CD4-positive, alpha-beta T cell (primary cell): ENCODE measurements around the gene PEX3. TPM values are rescaled to one million over a fixed set of nuclear protein-coding genes. Genes with fewer than 3 reads are reported as not detected.

Experiments
- ATAC-seq: fragments of 200-7000 bp; cut with Tn5 transposase; one replicate; pipeline ENCODE4 v1.10.0; 2022; ENCODE audit warnings: mild to moderate bottlenecking; ENCODE audit not compliant: poor library complexity
- CTCF ChIA-PET: fragments of 350-600 bp; sonication (Branson Sonifier 250); formaldehyde crosslinking; loops from one replicate; lab custom pipeline; 2021; ENCODE audit warnings: antibody characterized with exemption, inconsistent platforms; lab: Charles Lee
- POLR2A ChIA-PET: fragments of 350-600 bp; sonication (Branson Sonifier 250); formaldehyde crosslinking; loops from one replicate; lab custom pipeline; 2021; ENCODE audit warnings: antibody characterized with exemption, inconsistent platforms; lab: Charles Lee
- DNase-seq, 14 experiments: peaks; one replicate each; pipeline ENCODE4 v3.0.0-alpha.2; 2013 to 2020; ENCODE audit warnings: mixed read lengths in 2 of 14
- H3K27ac ChIP-seq, 2 donors: one replicate each; pipeline versions ENCODE4 v1.5.1 to v1.7.0; 2013; ENCODE audit warnings: low read length in 2 of 2, low read depth in 1 of 2, mild to moderate bottlenecking in 1 of 2
- H3K27me3 ChIP-seq, 2 experiments: 1 replicate in 1 of 2; 2 replicates in 1 of 2; pipeline versions ENCODE4 v1.6.1 to v1.7.0; 2013; ENCODE audit warnings: low read length in 2 of 2, control low read depth in 1 of 2, mild to moderate bottlenecking in 1 of 2, moderate library complexity in 1 of 2; ENCODE audit not compliant: insufficient read depth in 2 of 2, control insufficient read depth in 1 of 2
- H3K36me3 ChIP-seq: one replicate; pipeline ENCODE4 v1.6.1; 2013; ENCODE audit warnings: low read length, control low read depth; ENCODE audit not compliant: insufficient read depth
- H3K4me1 ChIP-seq: one replicate; pipeline ENCODE4 v1.6.1; 2013; ENCODE audit warnings: low read length, control low read depth; ENCODE audit not compliant: insufficient read depth
- H3K4me3 ChIP-seq: one replicate; pipeline ENCODE4 v1.5.1; 2013; ENCODE audit warnings: mild to moderate bottlenecking, low read length, moderate library complexity
- H3K9me3 ChIP-seq, 2 experiments: 1 replicate in 1 of 2; 2 replicates in 1 of 2; pipeline versions ENCODE4 v1.6.1 to v1.7.0; 2013; ENCODE audit warnings: low read length in 2 of 2, mild to moderate bottlenecking in 2 of 2, control low read depth in 1 of 2, moderate library complexity in 1 of 2; ENCODE audit not compliant: control insufficient read depth in 1 of 2, insufficient read depth in 1 of 2
- H3K27ac Mint-ChIP-seq: one replicate; pipeline ENCODE4 v1.8.0; 2020; ENCODE audit warnings: mixed read lengths
- H3K27me3 Mint-ChIP-seq: one replicate; pipeline ENCODE4 v1.8.0; 2021; ENCODE audit warnings: mixed read lengths
- H3K36me3 Mint-ChIP-seq: one replicate; pipeline ENCODE4 v1.8.0; 2021; ENCODE audit warnings: low read depth, mixed read lengths
- H3K4me1 Mint-ChIP-seq: one replicate; pipeline ENCODE4 v1.8.0; 2021; ENCODE audit warnings: low read depth, mixed read lengths
- H3K4me3 Mint-ChIP-seq: one replicate; pipeline ENCODE4 v1.8.0; 2020; ENCODE audit warnings: mild to moderate bottlenecking, mixed read lengths
- H3K9me3 Mint-ChIP-seq: one replicate; pipeline ENCODE4 v1.8.0; 2020; ENCODE audit warnings: mixed read lengths
- CTCF ChIP-seq: fragments of 200-600 bp; IDR thresholded peaks from one replicate; pipeline ENCODE4 v1.8.0; 2022; ENCODE audit warnings: antibody characterized with exemption, mild to moderate bottlenecking
- intact Hi-C, 2 experiments: fragments of 100-400 bp; cut with DNase I in 1 of 2; cut with micrococcal nuclease in 1 of 2; formaldehyde crosslinking; loops; one replicate each; pipeline versions ENCODE4 v1.15.1 to v1.9.0; 2023 to 2025; cut with DNase I, micrococcal nuclease
- total RNA-seq, 174 experiments: library from RNA in 2 of 174; stranded (reverse) in 2 of 174; gene quantifications; one replicate each; pipeline ENCODE4 v1.2.3 and lab custom pipeline; 2021 to 2026

Gene PEX3
- total RNA-seq, 2 experiments from 2014 or later, result 7.3 to 9.7 TPM

GRCh38 chr6:143406673-143407072 is 43.9 kb upstream of the PEX3 start:
- POLR2A ChIA-PET, result no interaction called here

GRCh38 chr6:143408151-143408786 is 42.3 kb upstream of the PEX3 start:
- Histone ChIP-seq H3K4me1 (no peaks in the 10 kb centered on the region), H3K9me3 (peaks cover 0 to 5% of the 10 kb centered on the region in 2 experiments), H3K36me3 (no peaks in the 10 kb centered on the region), H3K4me3 (no peak overlapping the region), H3K27me3 (no peaks in the 10 kb centered on the region), H3K27ac (no peak overlapping the region)
- H3K4me3 Mint-ChIP-seq, result no peak overlapping the region
- H3K36me3 Mint-ChIP-seq, result no peaks in the 10 kb centered on the region
- no peaks in the 10 kb centered on the region for H3K4me1 Mint-ChIP-seq
- TF ChIP-seq CTCF, result no peak
- intact Hi-C loops, result no loop called here
- H3K27ac Mint-ChIP-seq, result no peak overlapping the region
- H3K27me3 Mint-ChIP-seq, result peaks cover 6% of the 10 kb centered on the region
- H3K9me3 Mint-ChIP-seq, result no peaks in the 10 kb centered on the region
- DNase-seq (no peak), ATAC-seq (no peak)
- POLR2A ChIA-PET, result no interaction called here
- CTCF ChIA-PET, result no interaction called here

More at GRCh38 chr6:143406673-143407072, 43.9 kb upstream of the PEX3 start:
- Histone ChIP-seq H3K27ac (no peak overlapping the region), H3K36me3 (no peaks in the 10 kb centered on the region), H3K4me1 (no peaks in the 10 kb centered on the region), H3K27me3 (no peaks in the 10 kb centered on the region), H3K9me3 (peaks cover 0 to 5% of the 10 kb centered on the region in 2 experiments), H3K4me3 (no peak overlapping the region)
- ATAC-seq (no peak), DNase-seq (no peak)
- TF ChIP-seq CTCF, result no peak
- Mint-ChIP-seq H3K4me3 (no peak overlapping the region), H3K9me3 (no peaks in the 10 kb centered on the region), H3K27ac (no peak overlapping the region), H3K4me1 (peaks cover 6% of the 10 kb centered on the region), H3K36me3 (no peaks in the 10 kb centered on the region), H3K27me3 (peaks cover 6% of the 10 kb centered on the region)
- intact Hi-C loops, result no loop called here
- CTCF ChIA-PET, result no interaction called here

GRCh38 chr6:143408787-143409162 is 41.8 kb upstream of the PEX3 start:
- Mint-ChIP-seq H3K36me3 (no peaks in the 10 kb centered on the region), H3K27me3 (peaks cover 6% of the 10 kb centered on the region), H3K4me3 (no peak overlapping the region), H3K4me1 (no peaks in the 10 kb centered on the region), H3K9me3 (no peaks in the 10 kb centered on the region), H3K27ac (no peak overlapping the region)
- DNase-seq, result no peak
- Histone ChIP-seq H3K36me3 (no peaks in the 10 kb centered on the region), H3K27ac (no peak overlapping the region), H3K27me3 (no peaks in the 10 kb centered on the region), H3K9me3 (peaks cover 0 to 5% of the 10 kb centered on the region in 2 experiments), H3K4me1 (no peaks in the 10 kb centered on the region), H3K4me3 (no peak overlapping the region)
- intact Hi-C loops, result no loop called here
- no peak for TF ChIP-seq CTCF
- ChIA-PET CTCF (no interaction called here), POLR2A (no interaction called here)
- ATAC-seq, result no peak
